HG02642 (cell line): Measurements from ENCODE around the gene CDCA7.
"Not testable (repeated sequence)": the region's sequence is repeated elsewhere in the genome, so short reads cannot be mapped to it uniquely, and the experiment has no call there.

ENCODE experiments used
- ATAC-seq: cut with Tn5 transposase; IDR thresholded peaks from one replicate; pipeline ENCODE4 v1.9.1; 2021; ENCODE audit warnings: mild to moderate bottlenecking; ENCODE audit not compliant: unreplicated experiment, poor library complexity

CDCA7 gene

DNA sequence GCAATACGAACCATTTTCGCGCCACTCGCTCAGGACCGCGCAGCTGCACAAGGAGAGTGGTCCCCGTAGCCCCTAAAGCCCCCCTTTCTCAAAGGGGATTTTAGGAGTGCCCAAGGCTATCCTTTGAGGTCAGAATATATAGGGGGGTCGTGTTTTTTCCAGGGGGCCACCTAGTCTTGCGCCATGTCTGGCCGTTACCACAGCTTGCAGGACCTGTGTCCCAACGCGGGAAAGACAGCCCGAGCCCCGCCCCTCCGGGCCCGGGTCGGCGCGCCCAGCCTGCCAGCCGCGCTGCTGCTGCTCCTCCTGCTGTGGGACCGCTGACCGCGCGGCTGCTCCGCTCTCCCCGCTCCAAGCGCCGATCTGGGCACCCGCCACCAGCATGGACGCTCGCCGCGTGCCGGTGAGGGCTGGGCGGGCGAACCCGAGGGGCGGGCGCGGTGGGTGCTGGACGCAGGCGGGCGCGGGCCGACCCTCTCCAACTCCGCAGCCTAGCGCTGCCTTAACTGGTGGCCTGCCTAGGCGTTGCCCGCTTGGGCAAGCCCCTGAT, at the start of gene CDCA7:
CDCA7 (plus strand) TSS at position 291 of the 550 bp plus-strand sequence; CDS start at position 383, 92 bp downstream.
- peak; percentile 71 for ATAC-seq

DNA sequence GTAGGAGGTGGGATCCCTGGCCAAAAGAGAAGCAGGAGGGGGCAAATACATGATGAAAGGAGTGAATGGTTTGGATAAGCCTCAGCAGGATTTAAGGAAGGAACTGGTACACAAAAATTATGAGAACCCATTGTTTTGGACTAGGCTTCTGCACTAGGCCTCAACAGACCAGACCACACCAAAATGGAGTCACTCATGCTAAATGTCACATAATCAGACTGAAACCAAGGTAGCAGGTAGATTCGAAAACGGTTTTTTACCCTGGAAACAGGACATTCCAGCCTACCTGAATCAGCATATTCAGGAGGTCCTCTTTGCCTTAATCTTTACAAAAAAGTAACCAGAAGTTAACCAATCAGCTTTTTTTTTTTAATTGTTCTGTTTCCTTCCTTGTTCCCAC, 49.4 kb upstream of the CDCA7 start:
- ATAC-seq: no peak

DNA sequence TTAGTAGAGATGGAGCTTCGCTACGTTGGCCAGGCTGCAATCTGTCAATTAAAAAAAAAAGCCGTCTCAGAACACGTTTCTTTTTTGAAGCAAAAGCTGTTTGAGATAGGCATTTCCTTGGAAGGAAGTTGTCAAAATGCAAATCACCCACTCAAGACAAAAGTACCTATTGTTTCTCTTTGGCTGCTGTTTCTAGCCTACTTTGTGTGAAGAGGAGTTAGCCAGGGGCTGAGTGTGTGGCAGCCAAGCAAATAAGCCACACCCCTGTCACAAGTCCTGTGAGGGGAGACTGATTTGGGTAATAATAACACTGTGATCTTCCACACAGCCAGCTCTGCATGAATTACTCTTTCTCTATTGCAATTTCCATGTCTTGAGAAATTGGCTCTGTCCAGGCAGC, 47.4 kb upstream of the CDCA7 start:
- ATAC-seq: peak; percentile 89

- not testable (repeated sequence) for ATAC-seq
Observed at GRCh38 chr2:173309370-173309769, 45.3 kb upstream of the CDCA7 start.

GRCh38 chr2:173311844-173312606, 42.6 kb upstream of the CDCA7 start:
- no peak for ATAC-seq

DNA sequence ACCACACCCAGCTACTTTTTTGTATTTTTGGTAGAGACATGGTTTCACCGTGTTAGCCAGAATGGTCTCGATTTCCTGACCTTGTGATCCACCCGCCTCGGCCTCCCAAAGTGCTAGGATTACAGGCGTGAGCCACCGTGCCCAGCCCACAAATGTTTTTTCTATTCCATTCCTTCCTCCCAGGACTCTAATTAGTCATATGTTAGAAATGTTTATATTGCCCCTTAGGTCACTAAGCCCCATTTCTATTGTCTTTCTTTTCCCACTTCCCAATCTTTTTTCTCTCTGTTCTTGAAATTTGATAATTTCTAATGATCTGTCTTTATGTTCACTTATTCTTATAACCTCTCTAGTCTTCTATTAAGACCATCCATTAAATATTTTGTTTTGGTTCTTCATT, 31.3 kb upstream of the CDCA7 start:
- ATAC-seq: no peak

GRCh38 chr2:173326806-173327205, 27.9 kb upstream of the CDCA7 start:
- ATAC-seq: no peak

GRCh38 chr2:173327421-173327820, 27.3 kb upstream of the CDCA7 start:
- no peak for ATAC-seq

DNA sequence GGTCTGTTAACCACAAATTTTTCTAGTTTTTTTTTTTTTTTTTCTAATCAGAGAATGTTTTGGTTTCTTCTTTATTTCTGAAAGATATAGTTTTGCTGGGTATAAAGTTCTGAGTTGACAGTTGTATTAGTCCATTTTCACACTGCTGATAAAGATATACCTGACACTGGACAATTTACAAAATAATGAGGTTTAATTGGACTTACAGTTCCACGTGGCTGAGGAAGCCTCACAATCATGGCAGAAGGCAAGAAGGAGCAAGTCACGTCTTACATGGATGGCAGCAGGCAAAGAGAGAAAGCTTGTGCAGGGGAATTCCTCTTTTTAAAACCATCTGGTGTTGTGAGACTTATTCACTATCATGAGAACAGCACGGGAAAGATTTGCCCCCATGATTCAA, 21.7 kb upstream of the CDCA7 start:
- not testable (repeated sequence) for ATAC-seq

- ATAC-seq: no peak
Observed at GRCh38 chr2:173339807-173340206, 14.9 kb upstream of the CDCA7 start.

GRCh38 chr2:173343921-173344320, 10.8 kb upstream of the CDCA7 start:
- no peak for ATAC-seq

GRCh38 chr2:173346035-173346434, 8.6 kb upstream of the CDCA7 start:
- no peak for ATAC-seq

DNA sequence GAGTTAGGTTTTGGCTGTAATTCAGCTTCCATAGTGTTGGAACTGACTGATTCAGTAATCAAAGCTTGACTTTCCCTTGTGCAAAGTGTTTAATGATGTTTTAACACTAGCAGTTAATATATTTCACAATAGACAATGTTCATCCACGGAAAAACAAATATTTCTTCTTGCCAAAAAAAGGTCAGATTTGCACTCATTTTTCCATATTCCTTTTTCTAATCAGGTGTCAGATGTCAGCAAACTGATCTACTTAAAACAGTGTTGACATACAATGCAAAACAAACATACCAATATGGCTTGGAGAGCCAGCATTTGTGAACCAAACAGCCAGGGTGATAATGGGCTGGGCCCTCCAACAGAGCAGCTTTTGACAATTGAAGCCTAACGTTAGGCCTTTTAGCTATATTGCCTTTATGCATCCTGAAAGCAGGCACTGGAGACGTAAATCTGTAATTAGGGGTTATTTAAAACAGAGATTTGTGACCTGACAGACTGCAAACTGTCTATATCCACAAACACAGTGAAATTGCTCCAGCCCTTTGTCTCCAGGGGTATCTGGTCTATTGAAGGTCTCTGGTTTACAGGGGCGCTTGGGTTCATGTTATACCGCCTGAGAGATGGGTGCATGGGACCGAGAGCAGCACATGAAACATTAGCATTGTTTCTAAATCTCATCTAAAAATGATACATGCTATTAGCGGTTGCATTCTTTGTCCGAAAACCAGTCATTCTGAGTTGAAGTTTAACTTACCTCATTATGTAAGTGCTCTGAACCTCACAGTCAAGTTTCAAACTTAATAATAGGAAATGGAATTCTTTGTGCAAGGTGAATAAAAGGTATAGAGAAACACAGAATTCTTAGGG, 7.1 kb upstream of the CDCA7 start:
- ATAC-seq: peak; percentile 56

DNA sequence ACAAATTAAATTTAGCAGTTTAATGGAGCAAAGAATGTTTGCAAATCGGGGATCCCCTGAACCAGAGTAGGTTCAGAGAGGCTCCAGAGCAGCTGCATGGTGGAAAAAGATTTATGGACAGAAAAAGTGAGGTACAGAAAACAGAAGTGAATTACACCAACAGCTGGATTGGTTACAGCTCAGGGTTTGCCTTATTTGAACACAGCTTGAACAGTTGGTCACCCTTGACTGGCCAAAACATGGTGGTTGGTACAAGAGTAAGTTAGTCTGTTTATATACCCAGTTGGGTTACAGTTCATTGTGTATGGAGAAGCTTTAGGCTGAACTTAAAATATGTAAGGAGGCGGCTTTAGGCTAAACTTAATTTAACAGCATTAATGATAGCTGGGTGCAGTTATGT, 5.4 kb upstream of the CDCA7 start:
- ATAC-seq: peak; percentile 32

GRCh38 chr2:173350383-173350782, 4.3 kb upstream of the CDCA7 start:
- no peak for ATAC-seq

DNA sequence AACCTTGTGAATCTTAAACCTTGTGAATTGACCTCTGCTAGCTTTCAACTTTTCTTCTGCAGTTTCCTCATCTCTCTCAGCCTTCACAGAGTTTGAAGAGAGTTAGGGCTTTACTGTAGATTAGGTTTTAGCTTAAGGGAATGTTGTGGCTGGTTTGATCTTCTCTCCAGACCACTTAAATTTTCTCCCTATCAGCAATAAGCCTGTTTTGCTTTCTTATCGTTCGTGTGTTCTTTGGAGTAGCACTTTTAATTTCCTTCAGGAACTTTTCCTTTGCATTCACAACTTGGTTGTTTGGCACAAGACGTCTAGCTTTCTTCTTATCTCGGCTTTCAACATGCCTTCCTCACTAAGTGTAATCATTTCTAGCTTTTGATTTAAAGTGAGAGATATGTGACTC, 2.8 kb upstream of the CDCA7 start:
- no peak for ATAC-seq

- ATAC-seq: no peak
Observed at GRCh38 chr2:173353556-173353955, 1.1 kb upstream of the CDCA7 start.

- peak; percentile 20 for ATAC-seq
Observed at GRCh38 chr2:173354073-173354581, 545 bp upstream of the CDCA7 start.

GRCh38 chr2:173355132-173355865, 627 bp downstream of the CDCA7 start:
- peak; percentile 30 for ATAC-seq

DNA sequence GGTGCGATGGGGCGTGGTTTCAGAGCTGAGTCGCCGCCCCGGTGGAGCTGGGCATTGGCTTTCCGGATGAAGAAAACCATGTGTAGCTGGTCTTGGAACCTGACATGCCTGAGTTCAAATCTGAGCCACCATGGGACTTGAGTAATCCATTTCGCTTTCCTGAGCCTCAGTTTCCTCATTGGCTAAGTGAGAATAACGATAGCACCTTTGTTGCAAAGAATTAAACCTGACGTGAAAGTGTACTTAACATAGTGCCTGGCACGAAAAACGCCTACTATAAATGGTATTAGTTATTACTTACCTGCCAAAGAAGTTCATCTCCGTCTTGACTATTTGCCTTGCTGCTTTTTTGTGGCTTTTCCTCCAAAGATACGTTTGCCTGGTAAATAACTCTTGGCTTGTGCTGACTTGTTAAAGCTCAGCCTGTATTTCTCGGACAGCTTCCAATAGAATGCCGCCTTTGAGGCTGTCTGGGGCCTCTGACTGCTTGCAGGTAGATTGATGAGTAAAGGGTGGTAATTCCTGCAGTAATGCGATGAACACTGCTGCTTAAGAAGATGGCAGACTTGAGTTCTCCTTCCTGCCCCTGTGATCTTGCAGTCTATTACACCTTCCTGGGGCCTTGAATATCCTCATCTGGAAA, 1.3 kb downstream of the CDCA7 start:
- no peak for ATAC-seq
